ENCODE data around the gene NRIP1. TPM values are rescaled to one million over a fixed set of nuclear protein-coding genes. Genes with fewer than 3 reads are reported as not detected.
A peak's percentile ranks its signal among the peaks of the same experiment; 100 is the strongest.

Gene NRIP1
- total and polyA plus RNA-seq, 10 of the 15 experiments (the other 5 are each of a cell fraction or from before 2014, with no cell fraction given), result 2.9 to 26.1 (median 9.3) TPM

DNA sequence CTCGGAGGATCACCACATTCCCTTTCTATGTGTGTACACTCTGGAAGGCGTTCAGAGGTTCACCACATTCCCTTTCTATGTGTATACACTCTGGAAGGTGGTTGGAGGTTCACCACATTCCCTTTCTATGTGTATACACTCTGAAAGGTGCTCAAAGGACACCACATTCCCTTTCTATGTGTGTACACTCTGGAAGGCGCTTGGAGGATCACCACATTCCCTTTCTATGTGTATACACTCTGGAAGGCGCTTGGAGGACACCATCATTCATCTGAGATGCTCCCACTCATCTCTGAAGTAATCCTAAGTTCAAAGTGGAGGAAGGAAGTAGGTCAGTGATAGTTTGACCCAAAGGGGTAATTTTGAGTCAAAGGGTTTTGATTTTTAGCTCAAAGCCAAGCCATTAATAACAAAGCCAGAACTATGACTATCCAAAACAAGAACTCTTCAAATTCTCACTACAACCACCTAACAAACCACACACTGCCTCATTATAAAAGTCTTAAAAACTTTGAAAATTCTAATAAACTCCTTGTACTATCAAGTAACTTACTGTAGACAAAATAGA lies 32.9 kb downstream of the NRIP1 start (continued):
- TF ChIP-seq ZBED1 (IDR thresholded peaks at IDR 0.05; ENCODE audit: borderline replicate concordance), result no peak
- no peak for TF ChIP-seq MYC (IDR thresholded peaks at IDR 0.05; ENCODE audit: insufficient read depth, insufficient read length, insufficient replicate concordance, low read length, severe bottlenecking)
- TF ChIP-seq JUNB (IDR thresholded peaks at IDR 0.05), result peak; percentile 55
- peak; percentile 75; the same call in 1 of the 2 replicates for TF ChIP-seq TCF7 (IDR thresholded peaks at IDR 0.05; ENCODE audit: borderline replicate concordance)
- TF ChIP-seq YBX1 (IDR thresholded peaks at IDR 0.05), result no peak
- TF ChIP-seq CEBPB (IDR thresholded peaks at IDR 0.05; ENCODE audit: borderline replicate concordance in 1 of 2, low read depth in 2 of 2, low read length in 2 of 2), result no peak
- no peak for TF ChIP-seq DPF2 (IDR thresholded peaks at IDR 0.05)
- TF ChIP-seq RB1 (IDR thresholded peaks at IDR 0.05; ENCODE audit: borderline replicate concordance), result no peak
- no peak for TF ChIP-seq BCL11A (IDR thresholded peaks at IDR 0.05; ENCODE audit: low read depth, low read length)
- TF ChIP-seq SP1 (IDR thresholded peaks at IDR 0.05; ENCODE audit: low read depth, low read length), result no peak
- TF ChIP-seq HDGF (IDR thresholded peaks at IDR 0.05), result no peak
- no peak for TF ChIP-seq MEF2A (IDR thresholded peaks at IDR 0.05; ENCODE audit: insufficient read depth, low read depth, low read length)
- no peak for TF ChIP-seq KDM1A (IDR thresholded peaks at IDR 0.05; ENCODE audit: borderline replicate concordance)
- TF ChIP-seq ZNF217 (IDR thresholded peaks at IDR 0.05), result no peak
- TF ChIP-seq, protein P1, sequence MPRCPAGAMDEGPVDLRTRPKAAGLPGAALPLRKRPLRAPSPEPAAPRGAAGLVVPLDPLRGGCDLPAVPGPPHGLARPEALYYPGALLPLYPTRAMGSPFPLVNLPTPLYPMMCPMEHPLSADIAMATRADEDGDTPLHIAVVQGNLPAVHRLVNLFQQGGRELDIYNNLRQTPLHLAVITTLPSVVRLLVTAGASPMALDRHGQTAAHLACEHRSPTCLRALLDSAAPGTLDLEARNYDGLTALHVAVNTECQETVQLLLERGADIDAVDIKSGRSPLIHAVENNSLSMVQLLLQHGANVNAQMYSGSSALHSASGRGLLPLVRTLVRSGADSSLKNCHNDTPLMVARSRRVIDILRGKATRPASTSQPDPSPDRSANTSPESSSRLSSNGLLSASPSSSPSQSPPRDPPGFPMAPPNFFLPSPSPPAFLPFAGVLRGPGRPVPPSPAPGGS (IDR thresholded peaks at IDR 0.05; ENCODE audit: borderline replicate concordance, insufficient read depth, low read depth, low read length, poor library complexity, severe bottlenecking), result no peak
- TF ChIP-seq BRCA1 (IDR thresholded peaks at IDR 0.05; ENCODE audit: low read depth, low read length), result no peak
- TF ChIP-seq ATF7 (IDR thresholded peaks at IDR 0.05; ENCODE audit: low read depth), result no peak
- no peak for TF ChIP-seq ZNF207 (IDR thresholded peaks at IDR 0.05; ENCODE audit: borderline replicate concordance)
- peak; percentile 39; the same call in 1 of the 2 replicates for TF ChIP-seq NFIC (IDR thresholded peaks at IDR 0.05; ENCODE audit: low read depth, low read length)
- TF ChIP-seq, protein P2, sequence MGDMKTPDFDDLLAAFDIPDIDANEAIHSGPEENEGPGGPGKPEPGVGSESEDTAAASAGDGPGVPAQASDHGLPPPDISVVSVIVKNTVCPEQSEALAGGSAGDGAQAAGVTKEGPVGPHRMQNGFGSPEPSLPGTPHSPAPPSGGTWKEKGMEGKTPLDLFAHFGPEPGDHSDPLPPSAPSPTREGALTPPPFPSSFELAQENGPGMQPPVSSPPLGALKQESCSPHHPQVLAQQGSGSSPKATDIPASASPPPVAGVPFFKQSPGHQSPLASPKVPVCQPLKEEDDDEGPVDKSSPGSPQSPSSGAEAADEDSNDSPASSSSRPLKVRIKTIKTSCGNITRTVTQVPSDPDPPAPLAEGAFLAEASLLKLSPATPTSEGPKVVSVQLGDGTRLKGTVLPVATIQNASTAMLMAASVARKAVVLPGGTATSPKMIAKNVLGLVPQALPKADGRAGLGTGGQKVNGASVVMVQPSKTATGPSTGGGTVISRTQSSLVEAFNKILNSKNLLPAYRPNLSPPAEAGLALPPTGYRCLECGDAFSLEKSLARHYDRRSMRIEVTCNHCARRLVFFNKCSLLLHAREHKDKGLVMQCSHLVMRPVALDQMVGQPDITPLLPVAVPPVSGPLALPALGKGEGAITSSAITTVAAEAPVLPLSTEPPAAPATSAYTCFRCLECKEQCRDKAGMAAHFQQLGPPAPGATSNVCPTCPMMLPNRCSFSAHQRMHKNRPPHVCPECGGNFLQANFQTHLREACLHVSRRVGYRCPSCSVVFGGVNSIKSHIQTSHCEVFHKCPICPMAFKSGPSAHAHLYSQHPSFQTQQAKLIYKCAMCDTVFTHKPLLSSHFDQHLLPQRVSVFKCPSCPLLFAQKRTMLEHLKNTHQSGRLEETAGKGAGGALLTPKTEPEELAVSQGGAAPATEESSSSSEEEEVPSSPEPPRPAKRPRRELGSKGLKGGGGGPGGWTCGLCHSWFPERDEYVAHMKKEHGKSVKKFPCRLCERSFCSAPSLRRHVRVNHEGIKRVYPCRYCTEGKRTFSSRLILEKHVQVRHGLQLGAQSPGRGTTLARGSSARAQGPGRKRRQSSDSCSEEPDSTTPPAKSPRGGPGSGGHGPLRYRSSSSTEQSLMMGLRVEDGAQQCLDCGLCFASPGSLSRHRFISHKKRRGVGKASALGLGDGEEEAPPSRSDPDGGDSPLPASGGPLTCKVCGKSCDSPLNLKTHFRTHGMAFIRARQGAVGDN (IDR thresholded peaks at IDR 0.05), result no peak
- TF ChIP-seq CREM (IDR thresholded peaks at IDR 0.05; ENCODE audit: low read depth), result no peak
- TF ChIP-seq FOXK2 (IDR thresholded peaks at IDR 0.05), result no peak
- TF ChIP-seq ASH2L (IDR thresholded peaks at IDR 0.05; ENCODE audit: borderline replicate concordance, low read depth), result no peak
- no peak for TF ChIP-seq NRF1 (conservative IDR thresholded peaks at IDR 0.05; ENCODE audit: low read depth, low read length)
- TF ChIP-seq ZSCAN29 (IDR thresholded peaks at IDR 0.05), result no peak
- no peak for TF ChIP-seq SMARCA5 (IDR thresholded peaks at IDR 0.05)
- TF ChIP-seq RUNX3 (IDR thresholded peaks at IDR 0.05; ENCODE audit: low read length), result peak; percentile 49
- TF ChIP-seq FOXM1 (IDR thresholded peaks at IDR 0.05; ENCODE audit: low read depth, low read length), result no peak
- TF ChIP-seq IRF3 (IDR thresholded peaks at IDR 0.05), result no peak
- TF ChIP-seq HCFC1 (IDR thresholded peaks at IDR 0.05; ENCODE audit: low read length), result no peak

All from GM12878 (cell line).